Heart left ventricle (tissue), 13 donors: ENCODE data around the gene ANKLE1.

Source experiments
- CTCF ChIP-seq, 12 donors: fragments of 200-600 bp; sonication (generic) in 4 of 12; IDR thresholded peaks; one replicate each; pipeline versions ENCODE4 v1.5.0 to v1.8.0; 2018 to 2022; ENCODE audit warnings: antibody characterized with exemption in 12 of 12, mild to moderate bottlenecking in 5 of 12
- POLR2A ChIP-seq, 2 donors: fragments of 450-650 bp; IDR thresholded peaks; one replicate each; pipeline ENCODE4 v1.6.1; 2017; ENCODE audit warnings: antibody characterized with exemption in 2 of 2, mild to moderate bottlenecking in 2 of 2, moderate library complexity in 2 of 2
- donor health status: ischemic (EF 13 %, LVEDD 7.1; RV severe dilation, severe dysfunction).
- donor health status: DM: no; HTN: yes; CAD: no.
- donor health status: DM: no; HTN: no; CAD: no.
- donor health status: ischemic (EF 25% LVEDD 6.9; RV normal size, moderate dysfunction).
- donor health status: ischemic (EF 25% LVEDD 5.7; RV mildly dilated, moderate dysfunction).
- donor health status: ischemic (EF 35%, LVEDD 5.7; RV mildly dilated, moderate dysfunction).
- donor health status: nonischemic (EF 11% LVEDD 7.7; RV severe dilation, severe dysfunction).
- donor health status: DM: yes; HTN: yes; CAD: no.
- donor health status: PGD.
- donor health status: ischemic (EF 29% LVEDD 5.4; RV normal size, mild dysfunction).
- donor health status: nonischemic (EF 23%, LVEDD 6.1; RV moderate dilation, normal function).

- TF ChIP-seq POLR2A (IDR thresholded peaks at IDR 0.05) (no peak), CTCF (IDR thresholded peaks at IDR 0.05) (no peak)
Measured at GRCh38 chr19:17326595-17326966, 44.9 kb downstream of the ANKLE1 start.
